Smooth muscle cell (in vitro differentiated cells): ENCODE measurements around the gene SF1. TPM values are rescaled to one million over a fixed set of nuclear protein-coding genes. Genes with fewer than 3 reads are reported as not detected.

Source experiments
- DNase-seq: peaks from one replicate; lab custom pipeline; 2025; ENCODE audit not compliant: unreplicated experiment; lab: John Stamatoyannopoulos, UW
- H2AFZ ChIP-seq: fragments of 200-600 bp; sonication (generic); 2 replicates; pipeline ENCODE4 v1.6.0; 2016; ENCODE audit warnings: antibody characterized with exemption, low read depth, mild to moderate bottlenecking
- H3F3A ChIP-seq: fragments of 200-600 bp; sonication (generic); 2 replicates; pipeline ENCODE4 v1.6.0; 2017; ENCODE audit warnings: antibody characterized with exemption, low read depth
- H3K27ac ChIP-seq: fragments of 200-600 bp; sonication (generic); 2 replicates; pipeline ENCODE4 v1.5.1; 2016; ENCODE audit warnings: low read depth, mild to moderate bottlenecking
- H3K27me3 ChIP-seq: fragments of 200-600 bp; sonication (generic); 2 replicates; pipeline ENCODE4 v1.6.1; 2016; ENCODE audit warnings: low read depth, mild to moderate bottlenecking
- H3K36me3 ChIP-seq: fragments of 200-600 bp; sonication (generic); 2 replicates; pipeline ENCODE4 v1.5.1; 2016; ENCODE audit warnings: low read depth
- H3K4me1 ChIP-seq: fragments of 200-600 bp; sonication (generic); 2 replicates; pipeline ENCODE4 v1.5.1; 2016; ENCODE audit warnings: low read depth
- H3K4me2 ChIP-seq: fragments of 200-600 bp; sonication (generic); 2 replicates; pipeline ENCODE4 v1.6.0; 2016; ENCODE audit warnings: mild to moderate bottlenecking
- H3K4me3 ChIP-seq: fragments of 200-600 bp; sonication (generic); 2 replicates; pipeline ENCODE4 v1.5.1; 2016; ENCODE audit warnings: mild to moderate bottlenecking
- H3K79me2 ChIP-seq: fragments of 200-600 bp; sonication (generic); 2 replicates; pipeline ENCODE4 v1.6.0; 2016; ENCODE audit warnings: low read depth, mild to moderate bottlenecking
- H3K9ac ChIP-seq: fragments of 200-600 bp; sonication (generic); 2 replicates; pipeline ENCODE4 v1.6.0; 2016; ENCODE audit warnings: low read depth
- H3K9me3 ChIP-seq: fragments of 200-600 bp; sonication (generic); replicated peaks from 2 replicates; pipeline ENCODE4 v1.5.1; 2016; ENCODE audit warnings: low read depth
- H4K20me1 ChIP-seq: fragments of 200-600 bp; sonication (generic); 2 replicates; pipeline ENCODE4 v1.6.0; 2016; ENCODE audit warnings: low read depth
- WGBS: methylation state at CpG from one replicate; pipeline ENCODE4 v1.1.7; 2016; ENCODE audit warnings: low lambda C conversion rate; 5-methylcytosine and 5-hydroxymethylcytosine counted together
- polyA plus RNA-seq: library from polyadenylated mRNA; unstranded; fragments of >200 nt; fragmentation: Nextera tagmentation; extraction: Ambion mirVana; gene quantifications from 2 replicates; pipeline ENCODE4 v1.2.1, GENCODE V29; 2016
- total RNA-seq: library from RNA; depleted of rRNA; stranded (reverse); fragments of >200 nt; gene quantifications from 2 replicates; pipeline ENCODE4 v1.2.3, GENCODE V29; 2014
- TF ChIP-seq, protein P1 (sequence below): fragments of 200-600 bp; sonication (generic); IDR thresholded peaks from 2 replicates; pipeline ENCODE4 v1.5.1; 2017; ENCODE audit warnings: borderline replicate concordance, mild to moderate bottlenecking, antibody characterized with exemption; ENCODE audit not compliant: insufficient read depth, poor library complexity, severe bottlenecking

Gene SF1
- total and polyA plus RNA-seq, 2 experiments from 2014 or later, result 84.2 to 115 TPM

DNA sequence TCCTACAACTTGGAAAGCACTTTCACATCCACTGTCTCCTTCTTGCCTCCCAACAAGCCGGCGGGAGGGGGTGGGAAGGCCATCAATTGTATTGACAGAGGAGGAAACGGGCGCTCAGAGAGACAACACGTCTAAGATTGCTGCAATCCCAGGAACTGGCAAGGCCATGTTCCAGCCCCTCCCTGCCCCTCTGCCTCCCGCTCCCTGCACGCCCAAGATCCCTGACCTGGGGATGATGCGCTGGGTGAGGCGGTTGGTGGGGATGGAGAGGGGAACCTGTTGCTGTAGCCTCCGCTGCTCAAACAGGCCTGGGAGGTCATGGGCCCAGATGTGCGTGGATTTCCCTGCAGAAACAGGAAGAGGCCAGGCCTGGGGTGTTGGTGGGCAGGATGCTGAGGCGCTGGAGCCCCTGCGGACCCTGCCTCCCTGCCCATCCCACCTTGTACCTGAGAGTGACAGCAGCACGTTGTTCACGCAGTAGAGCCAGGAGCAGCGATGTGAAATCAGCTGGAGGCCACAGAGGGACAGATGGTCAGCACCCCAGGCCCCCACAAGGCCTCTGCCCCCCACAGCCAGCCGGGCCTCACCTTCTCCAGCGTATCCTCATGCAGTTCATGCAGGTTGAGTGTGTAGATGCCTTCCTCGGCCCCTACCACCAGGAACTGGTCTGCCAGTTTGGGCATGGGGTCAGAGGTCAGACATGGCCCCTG is 17.9 kb upstream of the SF1 start:
- DNase-seq, result no peak
- no peaks in the 10 kb centered on the region for H3F3A ChIP-seq
- no peak overlapping the region for H3K4me3 ChIP-seq
- no peaks in the 10 kb centered on the region for H3K9me3 ChIP-seq
- no peaks in the 10 kb centered on the region for H4K20me1 ChIP-seq
- H3K9ac ChIP-seq, result no peak overlapping the region
- H3K4me2 ChIP-seq, result no peak overlapping the region
- TF ChIP-seq, protein P1, sequence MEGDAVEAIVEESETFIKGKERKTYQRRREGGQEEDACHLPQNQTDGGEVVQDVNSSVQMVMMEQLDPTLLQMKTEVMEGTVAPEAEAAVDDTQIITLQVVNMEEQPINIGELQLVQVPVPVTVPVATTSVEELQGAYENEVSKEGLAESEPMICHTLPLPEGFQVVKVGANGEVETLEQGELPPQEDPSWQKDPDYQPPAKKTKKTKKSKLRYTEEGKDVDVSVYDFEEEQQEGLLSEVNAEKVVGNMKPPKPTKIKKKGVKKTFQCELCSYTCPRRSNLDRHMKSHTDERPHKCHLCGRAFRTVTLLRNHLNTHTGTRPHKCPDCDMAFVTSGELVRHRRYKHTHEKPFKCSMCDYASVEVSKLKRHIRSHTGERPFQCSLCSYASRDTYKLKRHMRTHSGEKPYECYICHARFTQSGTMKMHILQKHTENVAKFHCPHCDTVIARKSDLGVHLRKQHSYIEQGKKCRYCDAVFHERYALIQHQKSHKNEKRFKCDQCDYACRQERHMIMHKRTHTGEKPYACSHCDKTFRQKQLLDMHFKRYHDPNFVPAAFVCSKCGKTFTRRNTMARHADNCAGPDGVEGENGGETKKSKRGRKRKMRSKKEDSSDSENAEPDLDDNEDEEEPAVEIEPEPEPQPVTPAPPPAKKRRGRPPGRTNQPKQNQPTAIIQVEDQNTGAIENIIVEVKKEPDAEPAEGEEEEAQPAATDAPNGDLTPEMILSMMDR, result no peak
- H3K27me3 ChIP-seq, result no peaks in the 10 kb centered on the region
- 96% methylated on average over 19 of the region's 19 CpGs for WGBS
- no peak overlapping the region for H2AFZ ChIP-seq
- no peaks in the 10 kb centered on the region for H3K36me3 ChIP-seq
- no peak overlapping the region for H3K27ac ChIP-seq
- H3K79me2 ChIP-seq, result no peaks in the 10 kb centered on the region
- H3K4me1 ChIP-seq, result no peaks in the 10 kb centered on the region

DNA sequence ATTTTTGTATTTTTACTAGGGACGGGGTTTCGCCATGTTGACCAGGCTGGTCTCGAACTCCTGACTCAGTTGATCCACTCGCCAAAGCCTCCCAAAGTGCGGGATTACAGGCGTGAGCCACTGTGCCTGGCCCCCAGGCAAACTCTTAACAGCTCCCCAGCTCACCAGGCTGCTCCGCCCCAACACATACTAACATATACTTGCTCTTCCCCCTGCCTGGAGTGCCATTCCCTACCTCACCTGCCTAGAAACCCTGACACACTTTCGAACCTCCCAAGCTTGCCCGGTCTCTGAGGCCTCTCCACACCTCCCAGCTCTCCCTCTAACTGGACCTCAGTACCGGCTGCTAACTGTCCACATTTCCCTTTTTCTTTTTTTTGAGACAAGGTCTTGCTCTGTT is 16.2 kb upstream of the SF1 start:
- 94% methylated on average over 10 of the region's 10 CpGs for WGBS
- Histone ChIP-seq H2AFZ (no peak overlapping the region), H3K27ac (no peak overlapping the region), H3K9ac (no peak overlapping the region), H3K27me3 (no peaks in the 10 kb centered on the region), H3K79me2 (no peaks in the 10 kb centered on the region), H3F3A (no peaks in the 10 kb centered on the region), H3K4me2 (no peak overlapping the region), H3K36me3 (no peaks in the 10 kb centered on the region), H3K4me3 (no peak overlapping the region), H4K20me1 (no peaks in the 10 kb centered on the region), H3K9me3 (no peaks in the 10 kb centered on the region), H3K4me1 (no peaks in the 10 kb centered on the region)
- TF ChIP-seq, protein P1, result no peak
- no peak for DNase-seq

DNA sequence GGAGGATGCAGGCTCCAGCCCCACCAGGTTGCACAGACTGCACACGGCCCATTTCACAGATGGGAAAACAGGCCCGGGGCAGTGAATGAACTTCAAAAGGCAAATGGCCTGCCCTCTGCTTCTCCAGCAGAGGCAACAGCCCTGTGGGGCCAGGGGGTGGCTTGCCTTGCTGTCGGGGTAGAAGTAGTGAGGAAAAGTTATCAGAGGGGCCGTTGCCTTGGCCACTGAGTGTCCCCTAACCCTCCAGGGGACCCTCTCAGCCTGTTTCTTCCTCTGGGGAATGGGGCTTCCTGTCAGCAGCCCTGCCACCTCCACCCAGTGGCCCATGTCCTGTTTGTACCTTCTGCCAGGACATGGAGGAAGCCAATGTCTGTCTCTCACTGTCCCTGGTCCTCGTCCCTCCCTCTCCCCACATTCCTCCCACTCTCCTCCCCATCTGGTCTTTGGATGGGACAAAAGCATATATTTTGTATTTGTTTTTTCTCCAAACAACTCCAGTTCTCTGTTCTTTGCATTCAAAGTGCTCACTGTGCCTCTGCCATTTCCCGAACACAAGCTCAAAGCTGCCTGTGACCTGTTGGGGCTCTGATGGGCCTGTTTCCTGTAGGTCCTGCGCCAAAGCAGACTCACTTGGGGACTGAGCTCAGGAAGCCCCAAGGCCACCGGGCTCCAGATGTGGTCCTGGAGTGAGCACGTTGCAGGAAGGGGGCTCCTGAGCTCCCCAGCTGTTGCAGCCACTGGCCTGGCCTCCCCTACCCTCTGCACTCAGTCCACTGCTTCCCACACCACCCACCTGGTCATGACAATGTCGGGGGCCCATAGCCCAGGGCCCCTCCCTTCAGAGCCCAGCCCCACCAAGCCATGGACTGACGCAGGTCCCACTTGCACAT is 15.2 kb upstream of the SF1 start:
- TF ChIP-seq, protein P1, result no peak
- WGBS, result 91% methylated on average over 10 of the region's 11 CpGs

More for the DNA sequence above, 15.2 kb upstream of the SF1 start:
- Histone ChIP-seq H3K4me3 (no peak overlapping the region), H3K4me1 (no peaks in the 10 kb centered on the region), H3F3A (no peaks in the 10 kb centered on the region), H3K27ac (no peak overlapping the region), H3K9ac (no peak overlapping the region), H3K9me3 (no peaks in the 10 kb centered on the region), H3K27me3 (no peaks in the 10 kb centered on the region), H3K4me2 (no peak overlapping the region), H2AFZ (no peak overlapping the region), H3K79me2 (no peaks in the 10 kb centered on the region), H3K36me3 (no peaks in the 10 kb centered on the region), H4K20me1 (no peaks in the 10 kb centered on the region)
- no peak for DNase-seq
